ENCODE measurements around the gene PCSK6. TPM values are rescaled to one million over a fixed set of nuclear protein-coding genes. Genes with fewer than 3 reads are reported as not detected.

The PCSK6 gene
- total RNA-seq, 4 donors from 2014 or later = 4.0 to 28.6 (median 17.5) TPM

- intact Hi-C loops (cut with DNase I) = no loop called here
- Histone ChIP-seq H3K4me1 (peaks cover 0 to 6% of the 10 kb centered on the region in 2 donors), H3K27ac (peak overlapping the region in 1 of 3 donors; percentile 38), H3K36me3 (no peaks in the 10 kb centered on the region), H3K27me3 (no peaks in the 10 kb centered on the region), H3K9me3 (no peaks in the 10 kb centered on the region), H3K4me3 (replicated peaks in 1 of 3) (no peak overlapping the region)
- DNase-seq = no peak
- TF ChIP-seq POLR2A (IDR thresholded peaks at IDR 0.05) = no peak
- TF ChIP-seq CTCF (IDR thresholded peaks at IDR 0.05) = no peak
- 66 to 67% methylated on average over 11 to 12 of the region's 12 CpGs for WGBS, 2 donors
These were observed 42.9 kb downstream of the PCSK6 start for GRCh38 chr15:101446518-101447167.

GRCh38 chr15:101445562-101446517, 43.7 kb downstream of the PCSK6 start:
- DNase-seq = peak; percentile 24 to 29
- no peaks in the 10 kb centered on the region for H3K36me3 ChIP-seq
- H3K9me3 ChIP-seq = no peaks in the 10 kb centered on the region
- 65 to 75% methylated on average over 17 to 22 of the region's 22 CpGs for WGBS, 2 donors
- intact Hi-C loops (cut with DNase I) = no loop called here
- H3K27me3 ChIP-seq = no peaks in the 10 kb centered on the region
- TF ChIP-seq CTCF (IDR thresholded peaks at IDR 0.05) (no peak), POLR2A (IDR thresholded peaks at IDR 0.05) (no peak)
- no peak overlapping the region for H3K4me3 ChIP-seq (replicated peaks in 1 of 3)
- no peaks in the 10 kb centered on the region for H3K4me1 ChIP-seq
- peak overlapping the region in 2 of 3 donors; percentile 14 to 50 for H3K27ac ChIP-seq

DNA sequence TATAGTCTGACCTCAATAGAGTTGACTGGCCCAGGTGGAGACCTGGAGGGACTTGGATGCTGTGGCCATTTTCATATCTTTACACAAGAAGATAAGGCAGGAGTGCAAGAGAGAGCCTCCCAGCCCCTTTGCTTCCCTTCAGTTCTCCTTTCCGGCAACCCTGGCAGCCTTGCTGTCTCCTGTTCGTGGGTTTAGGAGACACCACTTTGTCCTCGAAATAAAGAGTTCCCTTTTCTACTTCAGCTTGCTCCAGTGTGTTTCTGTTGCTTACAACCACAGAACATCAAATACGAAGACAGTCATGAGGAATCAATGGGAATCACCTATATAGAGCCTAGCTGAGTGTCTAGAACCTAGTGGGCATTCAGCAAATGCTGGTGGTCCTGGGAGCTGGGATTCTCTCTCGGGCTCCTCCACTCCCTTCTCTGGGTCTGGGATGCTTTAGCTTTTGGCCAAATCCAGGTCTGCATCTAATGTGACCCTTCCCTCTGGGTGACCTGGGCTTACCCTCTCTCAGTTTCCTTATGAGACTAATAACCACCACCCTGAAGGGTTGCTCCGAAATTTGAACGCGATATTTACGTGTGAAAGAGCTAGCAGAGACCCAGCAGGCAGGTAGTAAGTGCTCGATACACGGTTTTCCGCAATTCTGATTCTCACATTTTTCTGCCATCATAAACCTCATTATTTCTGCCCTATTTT, 44.5 kb downstream of the PCSK6 start:
- H3K36me3 ChIP-seq = no peaks in the 10 kb centered on the region
- WGBS, 2 donors = 94 to 95% methylated on average over 12 of the region's 12 CpGs
- DNase-seq = no peak
- no peaks in the 10 kb centered on the region for H3K4me1 ChIP-seq
- intact Hi-C loops (cut with DNase I) = no loop called here
- no peak overlapping the region for H3K4me3 ChIP-seq (replicated peaks in 1 of 3)
- no peaks in the 10 kb centered on the region for H3K27me3 ChIP-seq
- TF ChIP-seq CTCF (IDR thresholded peaks at IDR 0.05) = no peak
- TF ChIP-seq POLR2A (IDR thresholded peaks at IDR 0.05) = no peak
- H3K9me3 ChIP-seq = no peaks in the 10 kb centered on the region
- peak overlapping the region in 1 of 3 donors; percentile 50 for H3K27ac ChIP-seq

DNA sequence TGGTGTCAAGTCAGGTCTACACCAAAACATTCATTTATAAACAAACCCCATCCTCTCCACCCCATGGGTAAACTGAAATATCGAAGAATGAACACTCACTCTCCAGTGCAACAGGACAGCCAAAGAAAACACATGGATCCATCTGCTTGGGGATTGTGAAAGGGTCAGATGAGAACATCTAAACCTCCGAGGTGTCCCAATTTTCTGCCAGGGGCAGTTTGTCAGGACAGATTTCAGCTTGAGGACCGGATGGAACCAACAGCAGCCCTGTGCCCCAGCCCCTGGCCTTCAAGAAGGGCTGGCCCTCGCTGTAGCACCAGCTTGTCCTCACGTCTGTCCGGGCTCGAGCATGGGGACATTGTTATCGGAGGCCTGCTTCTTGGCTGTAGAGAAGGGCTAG, 45.5 kb downstream of the PCSK6 start:
- TF ChIP-seq POLR2A (IDR thresholded peaks at IDR 0.05) = no peak
- TF ChIP-seq CTCF (IDR thresholded peaks at IDR 0.05) = no peak
- 82 to 87% methylated on average over 8 of the region's 8 CpGs for WGBS, 2 donors
- no peak overlapping the region for H3K27ac ChIP-seq

More for the DNA sequence above, 45.5 kb downstream of the PCSK6 start:
- DNase-seq = no peak
- Histone ChIP-seq H3K9me3 (no peaks in the 10 kb centered on the region), H3K4me3 (replicated peaks in 1 of 3) (no peak overlapping the region), H3K36me3 (no peaks in the 10 kb centered on the region), H3K27me3 (no peaks in the 10 kb centered on the region), H3K4me1 (no peaks in the 10 kb centered on the region)
- intact Hi-C loops (cut with DNase I) = no loop called here
